Loucy (cell line): ENCODE results near the gene FAM162A.
"Not testable (repeated sequence)": the region's sequence is repeated elsewhere in the genome, so short reads cannot be mapped to it uniquely, and the experiment has no call there.

Experiments
- H2AFZ ChIP-seq: fragments of 200-600 bp; sonication (generic); 2 replicates; pipeline ENCODE4 v1.6.0; 2016; ENCODE audit warnings: antibody characterized with exemption, mild to moderate bottlenecking, low read length, moderate library complexity
- H3F3A ChIP-seq: fragments of 200-600 bp; 2 replicates; pipeline ENCODE4 v1.6.0; 2016; ENCODE audit warnings: antibody characterized with exemption, low read depth, mild to moderate bottlenecking
- H3K27me3 ChIP-seq: fragments of 200-600 bp; sonication (generic); 2 replicates; pipeline ENCODE4 v1.6.1; 2014; ENCODE audit warnings: low read length, mild to moderate bottlenecking; ENCODE audit not compliant: insufficient read depth, poor library complexity, severe bottlenecking
- H3K36me3 ChIP-seq: fragments of 200-600 bp; sonication (generic); 2 replicates; pipeline ENCODE4 v1.6.1; 2016; ENCODE audit warnings: low read length; ENCODE audit not compliant: insufficient read depth
- H3K4me1 ChIP-seq: fragments of 200-600 bp; sonication (generic); 2 replicates; pipeline ENCODE4 v1.5.1; 2014; ENCODE audit warnings: low read length, mild to moderate bottlenecking; ENCODE audit not compliant: insufficient read depth, poor library complexity, severe bottlenecking
- H3K4me2 ChIP-seq: fragments of 200-600 bp; sonication (generic); 2 replicates; pipeline ENCODE4 v1.6.0; 2014; ENCODE audit warnings: antibody characterized with exemption, low read length, low read depth, mild to moderate bottlenecking; ENCODE audit not compliant: poor library complexity, severe bottlenecking
- H3K4me3 ChIP-seq: fragments of 200-600 bp; sonication (generic); 2 replicates; pipeline ENCODE4 v1.5.1; 2014; ENCODE audit warnings: low read length, mild to moderate bottlenecking, mixed read lengths; ENCODE audit not compliant: poor library complexity, severe bottlenecking
- H3K79me2 ChIP-seq: fragments of 200-600 bp; sonication (generic); 2 replicates; pipeline ENCODE4 v1.6.1; 2014; ENCODE audit warnings: low read length; ENCODE audit not compliant: insufficient read depth
- H3K9ac ChIP-seq: fragments of 200-600 bp; sonication (generic); 2 replicates; pipeline ENCODE4 v1.6.0; 2014; ENCODE audit warnings: mild to moderate bottlenecking, low read depth, low read length, moderate library complexity; ENCODE audit not compliant: poor library complexity, severe bottlenecking
- H3K9me2 ChIP-seq: fragments of 200-600 bp; sonication (generic); replicated peaks from 2 replicates; pipeline ENCODE4 v1.6.1; 2016; ENCODE audit warnings: low read depth, low read length, mixed read lengths
- H3K9me3 ChIP-seq: fragments of 200-600 bp; sonication (generic); 2 replicates; pipeline ENCODE4 v1.6.1; 2014; ENCODE audit warnings: mild to moderate bottlenecking, antibody characterized with exemption, low read length, low read depth; ENCODE audit not compliant: insufficient read depth
- H4K20me1 ChIP-seq: fragments of 200-600 bp; sonication (generic); 2 replicates; pipeline ENCODE4 v1.6.0; 2014; ENCODE audit warnings: antibody characterized with exemption, low read length, mild to moderate bottlenecking; ENCODE audit not compliant: insufficient read depth, poor library complexity, severe bottlenecking
- EZH2phosphoT487 ChIP-seq: fragments of 200-600 bp; IDR thresholded peaks from 2 replicates; pipeline ENCODE4 v1.6.1; 2018; ENCODE audit warnings: antibody characterized with exemption, mild to moderate bottlenecking, moderate library complexity, borderline replicate concordance
- TF ChIP-seq, protein P1 (sequence below): fragments of 200-600 bp; sonication (generic); conservative IDR thresholded peaks from 2 replicates; pipeline ENCODE4 v1.5.1; 2014; ENCODE audit warnings: mild to moderate bottlenecking, antibody characterized with exemption, low read length

FAM162A gene

DNA sequence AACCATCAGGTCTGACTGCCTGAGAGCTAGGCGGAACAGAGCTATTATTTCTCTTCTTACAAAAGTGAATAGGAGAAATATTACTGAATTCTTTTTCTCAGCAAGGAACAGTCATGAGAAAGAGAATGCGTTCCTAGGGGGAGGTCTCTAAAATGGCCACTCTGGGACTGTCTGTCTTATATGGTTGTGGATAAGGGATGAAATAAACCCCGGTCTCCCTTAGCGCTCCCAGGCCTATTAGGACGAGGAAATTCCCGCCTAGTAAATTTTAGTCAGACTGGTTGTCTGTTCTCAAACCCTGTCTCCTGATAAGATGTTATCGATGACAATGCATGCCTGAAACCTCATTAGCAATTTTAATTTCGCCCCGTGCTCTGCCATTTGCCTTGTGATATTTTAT lies 52.0 kb downstream of the FAM162A start:
- TF ChIP-seq, protein P1, sequence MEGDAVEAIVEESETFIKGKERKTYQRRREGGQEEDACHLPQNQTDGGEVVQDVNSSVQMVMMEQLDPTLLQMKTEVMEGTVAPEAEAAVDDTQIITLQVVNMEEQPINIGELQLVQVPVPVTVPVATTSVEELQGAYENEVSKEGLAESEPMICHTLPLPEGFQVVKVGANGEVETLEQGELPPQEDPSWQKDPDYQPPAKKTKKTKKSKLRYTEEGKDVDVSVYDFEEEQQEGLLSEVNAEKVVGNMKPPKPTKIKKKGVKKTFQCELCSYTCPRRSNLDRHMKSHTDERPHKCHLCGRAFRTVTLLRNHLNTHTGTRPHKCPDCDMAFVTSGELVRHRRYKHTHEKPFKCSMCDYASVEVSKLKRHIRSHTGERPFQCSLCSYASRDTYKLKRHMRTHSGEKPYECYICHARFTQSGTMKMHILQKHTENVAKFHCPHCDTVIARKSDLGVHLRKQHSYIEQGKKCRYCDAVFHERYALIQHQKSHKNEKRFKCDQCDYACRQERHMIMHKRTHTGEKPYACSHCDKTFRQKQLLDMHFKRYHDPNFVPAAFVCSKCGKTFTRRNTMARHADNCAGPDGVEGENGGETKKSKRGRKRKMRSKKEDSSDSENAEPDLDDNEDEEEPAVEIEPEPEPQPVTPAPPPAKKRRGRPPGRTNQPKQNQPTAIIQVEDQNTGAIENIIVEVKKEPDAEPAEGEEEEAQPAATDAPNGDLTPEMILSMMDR: no peak
- TF ChIP-seq EZH2phosphoT487: no peak
- Histone ChIP-seq H3K9me3 (peaks cover 2% of the 10 kb centered on the region; the same call in 1 of the 2 replicates), H3K27me3 (no peaks in the 10 kb centered on the region), H3K4me3 (no peak overlapping the region), H3K36me3 (peaks cover 75% of the 10 kb centered on the region), H4K20me1 (no peaks in the 10 kb centered on the region), H3K9me2 (no peaks in the 10 kb centered on the region), H3K9ac (no peak overlapping the region), H2AFZ (no peak overlapping the region), H3F3A (no peaks in the 10 kb centered on the region), H3K79me2 (no peaks in the 10 kb centered on the region), H3K4me1 (no peaks in the 10 kb centered on the region), H3K4me2 (no peak overlapping the region)

DNA sequence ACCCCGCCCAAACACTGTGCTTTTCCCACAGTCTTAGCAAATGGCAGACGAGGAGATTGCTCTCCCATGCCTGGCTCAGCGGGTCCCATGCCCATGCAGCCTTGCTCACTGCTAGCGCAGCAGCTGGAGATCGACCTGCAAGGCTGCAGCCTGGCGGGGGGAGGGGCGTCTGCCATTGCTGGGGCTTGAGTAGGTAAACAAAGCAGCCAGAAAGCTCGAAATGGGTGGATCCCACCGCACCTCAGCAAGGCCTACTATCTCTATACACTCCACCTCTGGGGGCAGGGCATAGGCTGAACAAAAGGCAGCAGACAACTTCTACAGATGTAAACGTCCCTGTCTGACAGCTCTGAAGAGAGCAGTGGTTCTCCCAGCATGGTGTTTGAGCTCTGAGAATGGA lies 59.1 kb downstream of the FAM162A start:
- no peaks in the 10 kb centered on the region for H3K27me3 ChIP-seq
- no peaks in the 10 kb centered on the region for H3F3A ChIP-seq
- H3K79me2 ChIP-seq: peaks cover 4% of the 10 kb centered on the region; the same call in 1 of the 2 replicates
- no peaks in the 10 kb centered on the region for H3K9me2 ChIP-seq
- no peak overlapping the region for H3K9ac ChIP-seq
- H3K9me3 ChIP-seq: no peaks in the 10 kb centered on the region
- H3K36me3 ChIP-seq: peaks cover 73% of the 10 kb centered on the region
- H3K4me2 ChIP-seq: no peak overlapping the region
- no peaks in the 10 kb centered on the region for H3K4me1 ChIP-seq
- no peak overlapping the region for H3K4me3 ChIP-seq
- TF ChIP-seq, protein P1: no peak
- no peak for TF ChIP-seq EZH2phosphoT487
- H4K20me1 ChIP-seq: no peaks in the 10 kb centered on the region
- H2AFZ ChIP-seq: no peak overlapping the region

DNA sequence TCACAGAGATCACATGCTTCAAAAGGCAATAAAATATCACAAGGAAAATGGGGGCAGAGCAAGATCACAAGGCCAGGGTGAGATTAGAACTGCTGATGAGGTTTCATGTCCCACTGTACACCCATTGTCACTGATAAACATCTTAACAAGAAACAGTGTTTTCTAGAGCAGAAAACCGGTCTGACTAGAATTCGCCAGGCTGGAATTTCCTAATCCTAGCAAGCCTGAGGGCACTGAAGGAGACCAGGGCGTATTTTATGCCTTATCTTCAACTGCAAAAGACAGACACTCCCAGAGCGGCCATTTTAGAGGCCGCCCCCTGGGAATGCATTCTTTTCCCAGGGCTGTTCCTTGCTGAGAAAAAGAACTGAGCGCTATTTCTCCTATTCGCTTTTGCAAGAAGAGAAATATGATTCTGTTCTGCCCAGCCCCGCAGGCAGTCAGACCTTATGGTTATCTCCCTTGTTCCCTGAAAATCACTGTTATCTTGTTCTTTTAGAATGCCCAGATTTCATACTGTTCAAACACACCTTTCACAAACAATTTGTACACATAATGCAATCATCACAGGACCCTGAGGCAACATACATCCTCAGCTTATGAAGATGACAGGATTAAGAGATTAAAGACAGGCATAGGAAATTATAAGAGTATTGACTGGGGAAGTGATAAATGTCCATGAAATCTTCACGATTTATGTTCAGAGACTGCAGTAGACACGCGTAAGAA lies 59.9 kb downstream of the FAM162A start:
- H2AFZ ChIP-seq, H3K9me3 ChIP-seq, H3K79me2 ChIP-seq, H3K4me1 ChIP-seq, H4K20me1 ChIP-seq, H3K27me3 ChIP-seq, H3K4me2 ChIP-seq, H3K9me2 ChIP-seq, H3F3A ChIP-seq, H3K4me3 ChIP-seq, H3K9ac ChIP-seq: not testable (repeated sequence)
- H3K36me3 ChIP-seq: peaks cover 73% of the 10 kb centered on the region

DNA sequence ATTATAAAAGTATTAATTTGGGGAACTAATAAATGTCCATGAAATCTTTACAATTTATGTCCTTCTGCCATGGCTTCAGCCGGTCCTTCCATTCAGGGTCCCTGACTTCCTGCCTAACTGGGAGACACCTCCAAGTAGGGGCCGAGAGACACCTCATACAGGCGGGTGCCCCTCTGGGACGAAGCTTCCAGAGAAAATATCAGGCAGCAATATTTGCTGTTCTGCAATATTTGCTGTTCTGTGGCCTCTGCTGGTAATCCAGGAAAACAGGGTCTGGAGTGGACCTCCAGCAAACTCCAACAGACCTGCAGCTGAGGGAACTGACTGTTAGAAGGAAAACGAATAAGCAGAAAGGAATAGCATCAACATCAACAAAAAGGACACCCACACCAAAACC lies 60.5 kb downstream of the FAM162A start:
- not testable (repeated sequence) for H3K79me2 ChIP-seq, H3F3A ChIP-seq, H3K4me2 ChIP-seq, H2AFZ ChIP-seq, H3K9me3 ChIP-seq, H3K4me3 ChIP-seq, H3K27me3 ChIP-seq, H3K4me1 ChIP-seq, H3K9me2 ChIP-seq, H4K20me1 ChIP-seq, H3K9ac ChIP-seq
- H3K36me3 ChIP-seq: peaks cover 73% of the 10 kb centered on the region

DNA sequence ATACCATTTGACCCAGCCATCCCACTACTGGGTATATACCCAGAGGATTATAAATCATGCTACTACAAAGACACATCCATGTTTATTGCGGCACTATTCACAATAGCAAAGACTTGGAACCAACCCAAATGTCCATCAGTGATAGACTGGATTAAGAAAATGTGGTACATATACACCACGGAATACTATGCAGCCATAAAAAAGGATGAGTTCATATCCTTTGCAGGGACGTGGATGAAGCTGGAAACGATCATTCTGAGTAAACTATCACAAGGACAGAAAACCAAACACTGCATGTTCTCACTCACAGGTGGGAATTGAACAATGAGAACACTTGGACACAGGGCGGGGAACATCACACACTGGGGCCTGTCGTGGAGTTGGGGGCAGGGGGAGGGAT lies 64.2 kb downstream of the FAM162A start:
- H2AFZ ChIP-seq, H3K4me2 ChIP-seq, H3F3A ChIP-seq, H3K9ac ChIP-seq, H3K27me3 ChIP-seq, H3K4me1 ChIP-seq, H4K20me1 ChIP-seq, H3K9me3 ChIP-seq, H3K4me3 ChIP-seq, H3K79me2 ChIP-seq, H3K9me2 ChIP-seq: not testable (repeated sequence)
- H3K36me3 ChIP-seq: peaks cover 71% of the 10 kb centered on the region
